Measurements from ENCODE around the gene UQCRC1.

UQCRC1 gene

DNA sequence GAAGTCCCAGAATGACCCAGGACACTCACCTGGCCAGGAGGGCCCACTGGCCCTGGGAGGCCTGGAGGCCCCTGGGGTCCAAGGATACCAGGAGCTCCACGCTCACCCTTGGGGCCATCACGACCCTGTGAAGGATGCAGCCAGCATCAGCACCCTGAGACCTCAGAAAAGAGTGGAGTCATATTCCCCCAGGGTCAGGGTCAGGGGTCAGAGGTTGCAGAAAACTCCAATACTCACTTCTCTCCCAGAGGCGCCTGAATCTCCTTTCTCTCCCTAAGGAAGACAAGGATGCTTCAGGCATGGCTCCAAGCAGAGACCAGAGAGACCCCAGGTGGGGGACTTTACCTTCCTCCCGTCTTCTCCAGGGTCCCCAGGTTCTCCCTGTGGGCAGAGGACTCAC is 32.8 kb downstream of the UQCRC1 start:
- DNase-seq (ENCODE audit: extremely low read depth, low read depth): no peak
- H3K4me3 ChIP-seq (replicated peaks; ENCODE audit: low read depth, low read length): no peak overlapping the region
- TF ChIP-seq, protein P1, sequence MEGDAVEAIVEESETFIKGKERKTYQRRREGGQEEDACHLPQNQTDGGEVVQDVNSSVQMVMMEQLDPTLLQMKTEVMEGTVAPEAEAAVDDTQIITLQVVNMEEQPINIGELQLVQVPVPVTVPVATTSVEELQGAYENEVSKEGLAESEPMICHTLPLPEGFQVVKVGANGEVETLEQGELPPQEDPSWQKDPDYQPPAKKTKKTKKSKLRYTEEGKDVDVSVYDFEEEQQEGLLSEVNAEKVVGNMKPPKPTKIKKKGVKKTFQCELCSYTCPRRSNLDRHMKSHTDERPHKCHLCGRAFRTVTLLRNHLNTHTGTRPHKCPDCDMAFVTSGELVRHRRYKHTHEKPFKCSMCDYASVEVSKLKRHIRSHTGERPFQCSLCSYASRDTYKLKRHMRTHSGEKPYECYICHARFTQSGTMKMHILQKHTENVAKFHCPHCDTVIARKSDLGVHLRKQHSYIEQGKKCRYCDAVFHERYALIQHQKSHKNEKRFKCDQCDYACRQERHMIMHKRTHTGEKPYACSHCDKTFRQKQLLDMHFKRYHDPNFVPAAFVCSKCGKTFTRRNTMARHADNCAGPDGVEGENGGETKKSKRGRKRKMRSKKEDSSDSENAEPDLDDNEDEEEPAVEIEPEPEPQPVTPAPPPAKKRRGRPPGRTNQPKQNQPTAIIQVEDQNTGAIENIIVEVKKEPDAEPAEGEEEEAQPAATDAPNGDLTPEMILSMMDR (IDR thresholded peaks at IDR 0.05; ENCODE audit: low read depth, low read length, missing control alignments): no peak

DNA sequence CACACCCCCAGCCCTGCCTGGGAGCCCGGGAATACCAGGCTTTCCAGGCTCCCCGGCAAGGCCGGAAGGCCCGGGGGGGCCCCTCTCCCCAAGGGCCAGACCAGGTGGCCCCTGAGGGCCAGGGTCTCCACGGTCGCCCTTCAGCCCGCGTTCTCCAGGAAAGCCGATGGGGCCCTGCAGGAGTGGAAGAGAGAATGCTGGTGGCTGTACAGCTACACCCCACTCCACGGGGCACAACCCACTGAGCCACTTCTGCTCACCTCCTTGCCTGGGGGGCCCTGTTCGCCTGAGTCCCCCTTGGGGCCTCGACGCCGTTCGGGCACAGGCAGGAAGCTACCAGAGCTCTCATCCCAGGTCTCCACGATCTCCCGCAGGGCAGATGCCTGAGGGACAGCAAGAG is 34.1 kb downstream of the UQCRC1 start:
- DNase-seq (ENCODE audit: extremely low read depth, low read depth): no peak
- no peak overlapping the region for H3K4me3 ChIP-seq (replicated peaks; ENCODE audit: low read depth, low read length)
- TF ChIP-seq, protein P1 (IDR thresholded peaks at IDR 0.05; ENCODE audit: low read depth, low read length, missing control alignments): no peak

DNA sequence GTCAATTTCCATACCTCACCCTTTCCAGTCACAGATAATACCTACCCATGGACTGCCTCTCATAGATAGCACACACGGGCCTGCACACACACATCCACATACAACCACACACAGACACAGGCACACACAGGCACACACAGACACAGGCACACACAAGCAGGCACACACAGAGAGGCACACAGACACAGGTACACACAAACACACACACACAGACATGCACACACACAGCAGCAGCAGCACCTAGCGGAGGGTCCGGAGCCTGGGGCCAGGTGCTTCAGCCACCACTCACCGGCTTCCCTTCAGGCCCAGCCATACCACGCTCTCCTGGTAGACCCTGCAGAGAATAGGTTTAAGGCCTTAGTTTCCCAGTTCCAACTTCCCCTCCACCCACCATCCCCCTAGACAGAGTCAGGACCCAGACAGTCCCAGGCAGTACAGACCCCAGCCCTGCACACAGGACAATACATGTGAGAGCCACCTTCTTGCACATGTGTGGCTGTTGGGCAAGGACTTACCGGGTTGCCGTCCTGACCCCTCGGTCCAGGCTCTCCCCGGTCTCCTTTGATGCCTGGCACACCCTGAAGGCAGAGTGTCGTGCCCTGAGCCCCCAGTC is 35.4 kb downstream of the UQCRC1 start:
- TF ChIP-seq, protein P1 (IDR thresholded peaks at IDR 0.05; ENCODE audit: low read depth, low read length, missing control alignments): no peak
- DNase-seq (ENCODE audit: extremely low read depth, low read depth): no peak
- H3K4me3 ChIP-seq (replicated peaks; ENCODE audit: low read depth, low read length): no peak overlapping the region

DNA sequence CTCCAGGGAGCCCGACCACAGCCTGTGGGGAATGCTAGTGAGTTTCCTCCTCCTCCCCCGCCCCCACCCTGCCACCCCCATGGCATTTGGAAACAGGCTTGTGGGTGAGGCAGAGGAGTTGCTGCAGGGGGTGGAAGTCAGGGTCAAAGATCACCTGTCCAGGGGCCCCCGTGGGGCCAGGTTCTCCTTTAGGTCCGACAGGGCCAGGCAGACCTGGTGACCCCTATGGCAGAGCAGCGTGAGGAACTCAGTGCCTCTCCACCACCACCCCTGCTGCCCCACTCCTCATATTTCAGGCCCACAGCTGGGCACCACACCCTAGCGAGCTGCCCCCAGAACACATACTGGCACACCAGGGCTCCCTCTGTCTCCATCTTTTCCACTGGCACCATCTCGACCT is 36.9 kb downstream of the UQCRC1 start:
- no peak overlapping the region for H3K4me3 ChIP-seq (replicated peaks; ENCODE audit: low read depth, low read length)
- TF ChIP-seq, protein P1 (IDR thresholded peaks at IDR 0.05; ENCODE audit: low read depth, low read length, missing control alignments): no peak
- no peak for DNase-seq (ENCODE audit: extremely low read depth, low read depth)

DNA sequence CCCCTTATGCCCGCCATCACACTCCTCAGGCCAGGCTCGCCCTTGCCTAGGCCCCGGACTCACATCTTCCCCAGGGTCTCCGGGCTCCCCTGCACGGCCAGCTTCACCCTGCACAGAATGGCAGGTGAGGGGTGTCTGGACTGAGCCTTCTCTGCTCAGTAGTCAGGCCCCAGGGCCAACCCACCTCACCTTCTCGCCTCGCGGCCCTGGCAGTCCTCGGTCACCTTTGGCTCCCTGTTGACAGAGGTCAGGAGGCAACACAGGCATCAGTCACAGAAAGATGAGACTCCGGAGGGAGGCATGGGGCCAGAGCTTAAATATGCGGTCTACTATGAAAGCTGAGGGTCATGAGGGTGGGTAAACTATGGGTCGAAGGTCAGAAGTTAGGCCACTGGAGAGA is 37.5 kb downstream of the UQCRC1 start:
- no peak overlapping the region for H3K4me3 ChIP-seq (replicated peaks; ENCODE audit: low read depth, low read length)
- DNase-seq (ENCODE audit: extremely low read depth, low read depth): no peak
- TF ChIP-seq, protein P1 (IDR thresholded peaks at IDR 0.05; ENCODE audit: low read depth, low read length, missing control alignments): no peak

DNA sequence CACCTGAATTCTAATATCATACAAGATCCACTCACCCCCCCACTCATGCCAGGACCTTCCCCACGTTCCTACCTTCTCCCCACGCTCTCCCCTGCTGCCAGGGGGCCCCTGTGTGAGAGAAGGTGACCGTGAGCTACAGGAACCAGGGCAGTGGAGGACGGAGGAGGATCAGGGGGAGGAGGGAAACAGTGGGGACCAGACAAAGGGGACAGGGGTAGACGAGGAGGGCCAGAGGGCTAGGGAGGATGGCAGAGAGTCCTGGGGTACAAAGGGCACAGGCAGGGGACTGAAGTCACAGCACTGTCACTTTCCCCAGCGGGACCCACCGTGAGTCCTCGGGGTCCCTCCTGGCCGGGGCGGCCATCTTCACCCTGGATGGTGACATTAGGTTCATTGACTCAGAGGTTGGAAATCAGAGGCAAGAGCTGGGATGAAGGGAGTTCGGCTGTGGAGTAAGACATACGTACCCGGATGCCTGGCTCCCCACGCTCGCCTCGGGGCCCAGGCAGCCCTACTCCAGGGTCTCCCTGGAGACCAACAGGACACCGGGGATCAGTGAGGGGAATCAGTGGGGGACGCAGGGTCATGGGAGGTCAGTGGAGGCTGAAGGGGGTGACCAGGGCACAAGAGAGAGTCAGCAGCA is 39.5 kb downstream of the UQCRC1 start:
- no peak for DNase-seq (ENCODE audit: extremely low read depth, low read depth)
- no peak overlapping the region for H3K4me3 ChIP-seq (replicated peaks; ENCODE audit: low read depth, low read length)
- TF ChIP-seq, protein P1 (IDR thresholded peaks at IDR 0.05; ENCODE audit: low read depth, low read length, missing control alignments): no peak
